Left hindlimb (tissue), 1 donor: ENCODE results near the gene RAB27B.
"Not testable (repeated sequence)": the region's sequence is repeated elsewhere in the genome, so short reads cannot be mapped to it uniquely, and the experiment has no call there.

Source experiments
- DNase-seq: peaks from one replicate; pipeline ENCODE4 v3.0.0-alpha.2; 2018

Gene RAB27B

DNA sequence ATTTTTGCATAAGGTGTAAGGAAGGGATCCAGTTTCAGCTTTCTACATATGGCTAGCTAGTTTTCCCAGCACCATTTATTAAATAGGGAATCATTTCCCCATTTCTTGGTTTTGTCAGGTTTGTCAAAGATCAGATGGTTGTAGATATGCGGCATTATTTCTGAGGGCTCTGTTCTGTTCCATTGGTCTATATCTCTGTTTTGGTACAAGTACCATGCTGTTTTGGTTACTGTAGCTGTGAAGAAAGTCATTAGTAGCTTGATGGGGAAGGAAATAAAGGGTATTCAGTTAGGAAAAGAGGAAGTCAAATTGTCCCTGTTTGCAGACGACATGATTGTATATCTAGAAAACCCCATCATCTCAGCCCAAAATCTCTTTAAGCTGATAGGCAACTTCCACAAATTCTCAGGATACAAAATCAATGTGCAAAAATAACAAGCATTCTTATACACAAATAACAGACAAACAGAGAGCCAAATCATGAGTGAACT, 7.4 kb upstream of the RAB27B start:
- DNase-seq: not testable (repeated sequence)

DNA sequence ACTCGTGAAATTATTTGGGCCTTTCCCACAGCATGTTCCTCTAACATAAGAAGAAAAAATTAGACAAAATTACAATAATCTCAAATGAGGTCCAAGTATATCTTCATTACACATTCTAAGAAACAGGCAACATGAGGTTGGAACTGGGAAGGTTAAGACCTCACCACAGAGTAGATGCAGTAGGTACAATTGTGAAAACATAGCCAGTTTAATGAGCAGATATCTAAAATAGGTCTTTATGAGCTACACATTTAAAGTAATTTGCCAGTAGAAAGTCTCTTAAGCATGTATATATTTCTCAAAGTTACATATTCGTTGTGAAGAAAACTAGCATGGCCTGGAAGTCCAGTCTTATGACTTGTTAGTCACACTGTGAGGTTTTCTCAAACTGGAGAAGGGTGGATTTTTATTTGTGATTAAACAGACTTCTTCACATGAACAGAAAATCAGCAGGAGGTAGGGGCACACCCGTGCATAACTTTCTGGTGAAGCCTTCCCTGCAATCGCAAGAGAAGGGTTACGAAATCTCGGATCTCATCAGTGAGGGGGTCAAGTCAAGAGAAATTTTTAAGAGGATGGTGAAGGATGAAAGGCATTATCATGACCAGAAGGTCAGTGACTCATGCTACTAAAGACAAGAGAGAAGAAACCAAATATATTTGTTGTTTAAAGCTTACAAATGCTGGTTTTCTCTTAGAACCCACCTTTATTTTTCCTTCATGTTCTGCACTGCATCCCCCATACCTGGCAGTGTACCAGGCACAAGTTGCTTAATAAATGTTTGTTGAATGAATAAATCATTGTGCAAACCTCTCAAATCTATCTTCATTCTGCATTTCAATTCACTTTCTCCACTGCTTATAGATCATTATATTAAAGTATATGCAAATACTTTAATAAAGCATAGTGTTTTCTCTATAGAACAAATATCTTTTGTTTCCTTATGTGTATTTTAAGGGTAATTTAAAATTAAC, 5.1 kb upstream of the RAB27B start:
- no peak for DNase-seq

DNA sequence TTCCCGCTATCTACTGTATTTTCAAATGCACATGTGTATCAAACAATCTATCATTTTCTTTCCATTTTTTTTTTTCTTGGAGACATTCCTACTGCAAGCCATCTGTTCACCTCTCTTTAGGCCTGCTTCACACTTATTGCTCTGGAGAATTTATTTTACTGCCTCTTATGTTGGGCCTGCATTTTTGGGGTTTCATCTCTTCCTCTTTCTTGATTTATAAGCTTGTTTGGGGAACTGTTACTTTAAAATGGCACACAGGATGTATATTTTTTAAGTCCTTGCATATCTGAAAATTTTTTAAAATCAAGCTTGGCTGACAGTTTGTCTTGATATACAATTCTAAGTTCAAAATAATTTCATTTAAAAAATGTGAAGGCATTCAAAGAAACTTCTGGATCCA, 3.5 kb upstream of the RAB27B start:
- no peak for DNase-seq

DNA sequence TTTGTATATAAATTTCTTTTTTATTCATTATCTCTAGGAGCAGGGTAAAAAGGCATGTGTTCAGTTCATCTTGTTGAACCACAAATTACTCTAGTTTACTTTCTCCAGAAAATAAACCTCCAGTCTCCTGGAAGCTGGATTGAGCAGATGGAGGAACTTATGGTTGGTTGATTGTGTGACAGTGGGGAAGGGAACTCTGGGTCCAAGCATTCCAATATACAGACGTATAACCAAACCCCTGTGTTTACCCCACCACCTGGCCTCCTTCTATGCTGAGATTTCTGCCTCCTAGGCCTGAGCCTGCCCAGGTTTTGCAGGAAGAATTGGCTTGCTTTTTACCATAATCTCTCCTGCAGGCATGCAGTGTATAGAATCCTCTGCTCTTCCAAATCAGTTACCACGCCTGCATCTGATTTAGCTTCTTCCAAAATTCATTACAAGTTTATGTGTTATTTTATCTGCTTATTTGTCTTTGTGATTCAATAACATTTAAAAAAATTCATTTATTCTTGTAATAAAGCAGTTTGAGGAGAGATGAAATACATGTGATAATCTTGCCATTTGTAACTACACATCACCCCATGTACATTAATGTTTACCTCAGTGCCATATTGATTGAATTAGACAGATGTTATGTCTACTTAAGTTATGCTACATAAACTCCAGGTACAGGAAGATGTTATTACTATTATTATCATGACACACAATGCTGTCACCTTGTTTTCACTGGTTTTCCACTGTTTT, 2.5 kb upstream of the RAB27B start:
- DNase-seq: no peak

DNA sequence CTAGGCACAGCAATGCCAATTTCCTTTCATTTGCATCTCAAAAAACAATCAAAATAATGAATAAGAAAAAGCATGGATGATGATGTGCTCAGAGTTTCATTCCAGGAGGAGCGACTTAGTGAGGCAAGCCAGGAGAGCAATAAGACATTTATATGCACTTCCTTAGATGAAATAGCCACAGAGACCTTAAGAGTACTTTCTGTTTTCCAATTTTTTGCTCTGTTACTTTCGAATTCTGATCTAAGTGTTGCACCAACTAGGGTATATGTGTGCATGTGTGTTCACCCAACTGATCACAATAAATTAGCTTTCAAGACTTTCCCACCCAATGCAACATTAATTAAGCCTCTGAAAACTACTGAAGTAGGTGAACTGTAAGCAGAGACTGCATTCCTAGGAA, 709 bp downstream of the RAB27B start:
- no peak for DNase-seq

DNA sequence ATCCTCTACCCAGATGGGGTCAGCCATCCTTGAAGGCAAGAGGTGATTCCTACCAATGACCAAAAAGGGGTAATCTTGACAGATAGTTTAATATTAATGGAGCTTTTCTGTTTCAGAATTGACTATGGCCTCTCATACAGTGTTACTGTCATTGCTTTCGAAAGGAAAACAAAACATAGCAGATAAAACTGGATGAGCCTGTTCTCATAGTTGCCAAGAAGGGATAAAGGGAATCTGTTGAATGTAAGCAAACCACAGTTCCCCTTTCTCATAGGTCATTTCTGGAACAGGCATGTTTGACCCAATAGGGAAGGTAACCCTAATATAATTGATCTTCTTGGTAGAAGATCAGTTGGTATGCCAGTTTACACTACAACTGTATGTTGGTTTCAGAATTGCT, 1.6 kb downstream of the RAB27B start:
- no peak for DNase-seq

DNA sequence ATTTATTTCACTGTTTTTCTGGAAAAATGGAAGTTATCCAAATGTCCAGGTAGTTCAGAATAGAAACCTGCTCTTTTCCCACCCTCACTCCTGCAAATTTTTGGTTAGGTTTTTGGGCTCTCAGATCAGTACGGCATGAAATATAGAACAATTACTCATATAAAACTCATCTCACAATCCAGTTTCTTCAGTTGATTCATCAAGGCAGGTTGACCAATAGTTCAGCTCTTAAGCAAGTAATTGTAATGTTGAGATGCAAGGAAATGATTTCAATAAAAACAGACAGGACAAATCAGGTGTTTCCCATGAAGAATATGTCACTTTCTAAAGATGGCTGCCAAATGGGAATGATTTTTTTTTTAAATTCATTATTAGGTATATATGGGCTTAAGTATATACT, 2.0 kb downstream of the RAB27B start:
- DNase-seq: no peak

DNA sequence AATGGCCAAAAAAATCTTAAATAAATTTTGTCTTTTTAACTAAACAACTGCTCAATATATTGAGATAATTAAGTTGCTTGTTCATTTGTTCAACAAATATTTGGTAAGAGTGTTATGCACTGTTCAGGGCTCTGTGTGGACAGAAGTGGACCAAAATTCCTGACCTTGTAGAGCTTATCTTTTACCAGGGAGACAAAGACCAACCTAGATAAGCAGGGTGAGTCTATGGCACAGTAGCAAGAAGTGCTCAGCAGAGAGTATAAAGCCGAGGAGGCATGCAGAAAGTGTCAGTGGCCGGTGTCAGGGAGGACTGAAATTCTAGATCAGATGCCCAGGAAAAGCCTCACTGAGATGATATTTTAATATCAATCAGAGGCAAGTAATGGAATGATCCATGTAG, 2.6 kb downstream of the RAB27B start:
- no peak for DNase-seq

DNA sequence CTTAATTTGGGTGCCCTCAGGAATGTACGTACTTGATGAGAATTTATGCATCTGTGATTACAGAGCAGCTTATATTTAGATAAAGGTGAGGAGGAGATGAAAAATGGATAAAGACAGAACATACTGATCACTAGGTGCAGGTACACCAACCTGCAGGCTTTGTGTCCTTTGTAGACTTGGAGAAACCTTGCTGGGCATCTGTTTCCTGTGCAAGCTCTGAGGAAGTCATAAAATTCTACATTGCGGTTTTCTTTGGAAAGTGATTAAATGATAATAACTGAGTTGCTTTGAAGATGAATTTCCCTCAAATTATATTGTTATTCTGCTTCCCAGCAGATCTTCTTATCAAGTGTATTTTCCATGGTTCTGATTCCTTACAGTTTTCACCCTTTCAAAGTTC, 7.7 kb downstream of the RAB27B start:
- no peak for DNase-seq

DNA sequence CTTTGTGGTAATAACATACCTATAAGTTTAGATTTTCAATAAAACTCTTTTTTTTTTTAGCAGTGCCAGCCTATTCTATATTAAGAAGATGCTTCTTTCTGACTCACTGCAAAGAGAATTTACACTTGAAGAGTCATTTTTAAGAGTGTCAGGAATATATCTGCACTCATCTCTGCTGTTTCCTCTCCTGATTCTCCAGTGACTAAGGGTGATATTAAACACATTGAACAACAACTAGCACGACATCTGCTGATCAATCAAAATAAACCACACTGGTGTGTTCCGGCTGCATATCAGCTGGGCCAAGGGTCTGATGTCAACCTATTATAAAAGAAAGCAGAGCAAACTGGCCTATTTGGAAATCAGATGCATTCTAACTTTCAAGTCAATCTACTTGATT, 15.0 kb downstream of the RAB27B start:
- DNase-seq: no peak

DNA sequence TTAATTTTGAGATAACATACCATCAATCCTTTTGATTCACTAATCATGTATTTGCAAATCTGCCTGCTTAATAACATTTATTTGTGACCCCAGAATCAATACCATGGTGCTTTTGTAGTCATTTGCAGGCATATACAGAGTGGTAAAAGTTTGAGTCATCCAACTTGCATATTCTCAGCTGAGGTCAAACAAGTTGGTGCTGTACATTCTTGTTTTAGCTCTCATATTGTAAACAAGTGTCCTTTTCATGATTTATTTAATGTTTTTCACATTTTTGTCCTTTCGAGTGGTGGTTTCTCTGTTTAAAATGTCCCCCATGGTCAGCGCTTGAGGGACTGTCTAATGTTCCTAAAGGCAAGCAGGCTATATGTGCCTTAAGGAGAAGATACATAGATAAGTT, 17.5 kb downstream of the RAB27B start:
- DNase-seq: no peak

DNA sequence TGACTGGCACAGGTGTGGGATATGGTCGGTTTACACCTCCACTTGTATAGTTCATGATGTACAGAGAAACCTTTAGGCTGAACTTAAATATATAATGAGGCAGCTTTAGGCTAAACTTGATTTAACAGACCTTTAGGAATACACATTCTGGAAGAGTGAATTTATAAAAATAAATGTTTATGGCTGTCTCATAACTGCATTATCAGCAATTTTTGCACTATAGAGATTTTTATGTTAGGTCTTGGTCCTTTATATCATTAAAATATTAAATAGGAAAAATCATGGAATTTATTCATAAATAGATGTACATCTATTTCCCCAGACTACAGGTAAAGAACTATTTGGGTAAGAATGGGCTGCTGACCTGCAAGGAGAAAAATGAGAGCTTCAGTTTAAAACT, 19.8 kb downstream of the RAB27B start:
- DNase-seq: no peak

DNA sequence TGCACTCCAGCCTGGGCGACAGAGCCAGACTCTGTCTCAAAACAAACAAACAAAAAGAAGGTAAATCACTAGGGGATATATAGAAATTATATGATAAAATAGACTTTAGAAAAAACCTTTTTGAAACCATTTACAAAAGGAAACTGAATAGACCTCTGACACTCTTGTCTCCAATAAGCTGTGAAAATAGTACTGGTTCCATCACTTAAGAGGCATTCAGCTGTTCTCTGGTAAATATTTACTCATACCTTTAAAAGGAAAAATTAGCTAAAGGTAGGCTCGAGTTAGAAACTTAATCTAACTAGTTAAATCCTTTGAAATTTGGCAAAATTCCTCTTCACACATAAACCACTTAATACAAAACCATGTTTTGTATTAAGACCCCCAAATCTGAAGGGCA, 21.4 kb downstream of the RAB27B start:
- DNase-seq: no peak

DNA sequence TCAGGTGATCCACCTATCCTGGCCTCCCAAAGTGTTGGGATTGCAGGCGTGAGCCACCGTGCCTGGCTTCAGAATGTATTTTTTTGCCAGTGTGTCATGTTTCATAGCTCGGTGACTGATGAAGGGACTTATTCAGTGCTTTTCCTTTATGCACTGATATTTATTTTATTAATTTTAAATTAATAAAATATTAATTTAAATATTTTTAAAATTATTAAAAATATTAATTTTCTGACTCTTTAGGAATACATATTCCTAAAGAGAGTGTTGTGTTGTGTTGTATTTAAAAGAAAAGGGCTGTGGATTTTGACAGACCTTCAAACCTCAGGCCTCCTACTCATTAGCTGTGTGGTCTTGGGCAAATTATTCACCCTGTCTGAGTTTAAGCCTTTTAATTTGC, 22.3 kb downstream of the RAB27B start:
- DNase-seq: no peak

DNA sequence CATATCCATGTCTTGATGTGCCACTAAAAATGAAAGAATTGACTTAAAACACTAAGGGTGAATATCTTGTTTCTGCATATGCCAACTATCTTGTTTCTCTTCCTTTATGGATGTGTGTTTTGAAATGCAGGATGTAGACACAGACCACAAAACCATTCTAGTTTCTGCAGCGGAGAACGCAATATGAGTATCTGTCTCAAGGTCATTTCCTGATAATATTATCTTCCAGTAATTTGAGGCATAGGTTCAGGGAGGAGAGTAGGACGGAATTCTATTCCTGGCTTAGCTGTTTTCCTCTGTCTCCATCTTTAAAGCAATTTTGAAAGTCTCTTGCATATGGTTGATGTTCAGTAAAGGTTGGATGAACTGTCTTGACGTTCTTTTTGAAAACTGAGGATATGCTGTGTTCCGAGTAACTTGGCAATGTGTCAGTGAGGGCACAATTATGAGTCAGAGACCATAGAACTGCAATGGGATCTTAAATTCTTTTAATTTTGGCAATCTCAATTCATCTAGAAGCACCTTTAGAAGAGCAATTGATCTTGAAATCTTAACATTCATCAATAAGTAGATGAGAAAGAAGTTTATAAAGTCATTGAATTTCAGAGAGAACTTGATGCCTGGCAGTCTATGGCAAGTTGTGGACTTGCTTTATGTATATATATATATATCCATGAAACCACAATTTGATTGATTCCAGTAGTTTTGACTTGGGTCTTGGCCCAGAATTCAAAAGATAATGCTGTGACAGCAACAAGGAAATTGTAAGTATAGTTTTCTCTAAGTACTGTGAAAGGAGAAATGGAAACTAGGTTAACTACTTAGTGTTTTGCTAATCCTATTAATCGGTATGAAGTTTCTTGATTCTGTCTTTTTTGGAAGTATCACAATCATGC, 24.8 kb downstream of the RAB27B start:
- DNase-seq: no peak

DNA sequence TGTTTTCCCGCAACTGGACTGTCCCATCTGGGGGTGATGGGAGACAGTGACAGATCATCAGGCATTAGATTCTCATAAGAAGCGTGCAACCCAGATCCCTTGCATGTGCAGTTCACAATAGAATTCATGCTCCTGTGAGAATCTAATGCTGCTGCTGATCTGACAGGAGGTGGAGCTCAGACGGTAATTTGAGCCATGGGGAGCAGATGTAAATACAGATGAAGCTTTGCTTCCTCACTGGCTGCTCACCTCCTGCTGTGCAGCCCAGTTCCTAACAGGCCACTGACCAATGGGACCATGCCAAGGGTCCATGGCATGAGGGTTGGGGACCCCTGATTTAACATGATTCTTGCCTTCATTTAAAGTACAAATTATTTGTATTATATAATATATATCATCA, 26.8 kb downstream of the RAB27B start:
- DNase-seq: not testable (repeated sequence)

DNA sequence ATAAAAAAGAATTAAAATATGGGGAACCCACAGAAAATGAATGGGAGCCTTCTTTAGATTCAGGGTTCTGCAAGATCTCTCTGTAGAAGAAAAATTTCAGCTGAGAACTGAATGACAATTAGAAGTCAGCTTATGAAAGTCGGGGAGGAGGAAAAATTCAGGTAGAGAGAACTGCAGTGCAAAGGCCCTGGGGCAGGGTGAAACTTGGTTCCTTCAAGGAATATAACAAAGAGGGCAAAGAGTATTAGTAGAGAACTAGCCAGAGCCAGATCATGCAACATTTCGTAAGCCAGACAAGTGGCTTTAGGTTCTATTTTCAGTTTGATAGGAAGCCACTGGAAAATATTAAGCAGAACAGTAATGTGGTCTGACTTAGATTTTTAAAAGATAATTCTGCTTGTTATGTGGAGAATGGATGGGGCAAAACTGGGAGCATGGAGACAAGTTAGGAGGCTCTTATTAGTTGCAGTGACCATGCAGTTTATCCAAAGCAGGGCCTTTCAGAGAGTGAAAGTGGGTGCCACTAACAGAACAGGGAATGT, 27.9 kb downstream of the RAB27B start:
- DNase-seq: no peak

DNA sequence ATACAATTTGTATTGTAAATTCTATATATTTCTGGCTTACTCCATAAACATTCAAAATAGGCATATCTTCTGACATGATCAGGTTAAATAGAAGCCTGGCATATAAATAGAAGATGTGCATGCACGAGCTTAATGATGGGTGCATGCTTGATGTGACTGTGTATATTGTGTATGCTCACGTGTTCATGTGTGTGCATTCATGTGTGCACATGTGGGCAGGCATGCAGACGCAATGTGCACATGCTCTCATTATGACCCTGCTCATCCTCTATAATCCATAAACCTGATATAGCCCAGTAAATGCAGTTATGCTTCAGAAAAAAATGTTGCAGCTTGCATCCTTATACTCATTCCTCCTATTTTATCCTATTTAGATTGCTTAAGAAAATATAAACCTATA, 29.2 kb downstream of the RAB27B start:
- no peak for DNase-seq

DNA sequence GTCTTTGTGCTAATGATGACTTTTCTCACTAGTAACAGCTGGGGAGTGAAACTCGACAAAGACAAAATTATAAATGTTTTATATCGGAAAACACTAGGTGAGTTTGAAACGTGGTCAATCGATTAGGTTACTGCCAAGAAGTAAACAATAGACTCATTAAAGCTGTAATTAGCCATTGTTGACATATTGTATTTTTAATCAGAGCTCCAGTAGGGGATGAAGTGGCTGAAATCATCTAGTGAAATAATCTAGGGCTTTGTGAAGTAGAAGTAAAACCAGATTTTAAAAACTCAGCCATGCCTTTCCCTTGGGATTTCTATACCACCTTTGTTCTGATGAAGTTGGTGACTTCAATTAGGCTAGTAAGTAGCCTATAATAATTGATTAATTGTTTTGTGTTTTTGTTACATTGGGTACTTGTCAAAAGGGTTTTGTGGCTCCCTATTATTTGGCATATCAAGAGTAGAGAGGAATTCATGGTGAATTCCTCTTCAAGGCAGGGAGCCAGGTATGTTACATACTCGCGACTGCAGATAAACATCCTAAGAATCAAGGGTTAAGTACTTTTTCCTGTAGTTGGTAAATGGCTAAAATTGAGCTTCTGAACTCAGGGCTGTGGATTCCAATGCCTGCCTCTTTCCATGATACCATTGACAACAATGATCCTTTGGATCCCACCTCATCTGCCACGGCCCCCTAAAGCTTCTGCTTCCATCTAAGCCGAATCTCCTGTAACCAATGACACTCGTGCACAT, 31.6 kb downstream of the RAB27B start:
- no peak for DNase-seq

DNA sequence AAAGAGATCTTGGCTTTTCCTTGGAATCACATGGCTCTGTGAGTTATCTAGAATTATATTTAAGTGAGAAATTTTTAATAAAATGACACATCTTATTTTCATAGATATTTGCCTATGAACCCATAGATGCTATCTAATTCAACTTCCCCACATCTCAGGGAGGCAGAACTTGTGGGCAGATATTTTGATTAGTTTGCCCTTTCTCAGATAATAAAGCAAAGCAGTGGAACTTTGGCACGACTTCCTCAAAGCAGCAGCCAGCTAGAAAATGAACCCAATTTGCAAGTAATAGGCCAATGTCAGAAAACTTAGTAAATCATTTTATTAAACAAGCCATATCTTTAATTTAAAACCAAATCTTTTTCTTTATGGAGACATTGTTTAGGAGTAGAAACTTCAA, 32.7 kb downstream of the RAB27B start:
- DNase-seq: no peak

DNA sequence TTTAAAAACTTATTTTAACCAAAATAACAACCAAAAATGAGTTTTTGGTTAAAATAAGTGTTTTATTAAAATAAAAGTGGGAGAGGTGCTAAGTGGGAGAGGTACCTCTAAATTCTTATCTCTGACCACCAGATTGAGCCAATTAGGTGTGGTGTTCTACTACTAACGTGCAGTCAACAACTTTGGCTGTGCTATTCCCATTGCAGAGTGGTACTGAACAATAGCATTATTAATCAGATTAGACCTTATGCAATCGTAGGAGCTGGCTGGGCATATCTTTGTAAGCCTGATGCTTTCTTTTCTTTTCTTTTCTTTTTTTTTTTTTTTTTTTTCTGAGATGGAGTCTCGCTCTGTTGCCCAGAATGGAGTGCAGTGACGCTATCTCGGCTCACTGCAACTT, 38.9 kb downstream of the RAB27B start:
- DNase-seq: no peak

DNA sequence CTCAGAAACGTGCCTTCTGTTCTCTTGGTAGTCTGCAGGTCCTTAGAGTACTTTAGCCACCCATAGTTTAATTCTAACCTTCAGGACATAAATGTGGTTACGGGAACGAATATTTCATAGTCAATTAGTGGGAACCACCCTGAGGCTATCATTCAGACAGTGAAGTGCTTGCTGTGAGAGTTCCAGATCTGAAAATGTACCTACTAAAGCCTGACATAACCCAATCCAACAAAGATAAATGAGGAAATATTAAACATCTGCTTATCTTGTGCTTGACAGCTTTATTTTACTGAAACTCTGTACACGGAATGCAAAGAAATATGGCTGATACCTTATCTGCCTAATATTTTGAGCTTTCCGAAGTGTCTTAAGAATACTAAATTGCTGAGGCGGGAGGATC, 43.0 kb downstream of the RAB27B start:
- DNase-seq: no peak
